Activated T-cell treated with anti-CD3 and anti-CD28 coated beads for 24 hours (primary cell): Measurements from ENCODE around the gene KLF11.
"Not testable (repeated sequence)": the region's sequence is repeated elsewhere in the genome, so short reads cannot be mapped to it uniquely, and the experiment has no call there.

Experiments used
- DNase-seq: peaks from one replicate; pipeline ENCODE4 v3.0.0-alpha.2; 2020; ENCODE audit warnings: low read depth

KLF11 gene

GRCh38 chr2:10085043-10085667 lies 41.8 kb downstream of the KLF11 start:
- no peak for DNase-seq

DNA sequence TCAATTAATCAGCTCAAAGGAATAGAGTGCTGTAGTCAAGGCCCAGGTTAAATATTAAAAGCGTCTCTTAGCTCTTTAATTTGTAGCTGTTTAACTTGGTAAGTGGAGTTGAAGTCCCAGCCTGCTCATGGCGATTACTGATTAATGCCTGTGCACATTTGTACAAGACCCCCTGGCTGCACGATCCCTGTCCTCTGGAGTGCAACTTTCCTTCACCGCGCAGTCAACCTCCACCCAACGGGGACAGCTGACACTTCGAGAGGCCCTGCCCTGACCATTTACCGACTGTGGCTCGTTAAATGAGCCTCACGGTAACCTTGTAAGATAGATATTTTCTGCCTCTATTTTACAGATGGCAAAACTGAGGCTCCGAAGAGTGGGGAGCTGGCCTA lies 42.3 kb downstream of the KLF11 start:
- no peak for DNase-seq

DNA sequence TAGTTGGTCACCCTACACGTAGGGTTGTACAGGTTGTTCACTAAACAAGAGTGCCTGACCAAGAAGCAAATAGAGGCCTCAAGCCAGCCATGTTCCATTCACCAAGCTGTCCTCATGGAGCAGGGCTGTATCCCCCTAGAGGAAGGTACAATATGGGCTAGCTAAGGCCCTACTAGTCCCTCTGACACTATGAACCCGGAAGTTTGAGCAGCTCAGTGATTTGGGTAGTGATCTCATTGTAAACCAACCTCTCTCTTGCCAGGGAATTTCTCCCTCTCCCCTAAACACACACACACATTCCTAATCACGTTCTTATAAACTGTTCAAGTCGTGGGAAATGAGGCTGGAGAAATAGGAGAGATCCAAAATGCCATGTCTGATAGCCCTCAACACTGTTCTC lies 43.6 kb downstream of the KLF11 start:
- no peak for DNase-seq

- no peak for DNase-seq
These were observed 44.0 kb downstream of the KLF11 start for GRCh38 chr2:10087360-10087759.

- no peak for DNase-seq
These were observed 46.3 kb downstream of the KLF11 start for GRCh38 chr2:10089565-10090190.

GRCh38 chr2:10091182-10091888 lies 48.0 kb downstream of the KLF11 start:
- DNase-seq, result no peak

GRCh38 chr2:10091889-10092244 lies 48.5 kb downstream of the KLF11 start:
- DNase-seq, result not testable (repeated sequence)

- no peak for DNase-seq
These were observed 51.0 kb downstream of the KLF11 start for GRCh38 chr2:10094271-10094814.

GRCh38 chr2:10095175-10095574 lies 51.8 kb downstream of the KLF11 start:
- no peak for DNase-seq

- DNase-seq, result no peak
These were observed 53.3 kb downstream of the KLF11 start for GRCh38 chr2:10096641-10097040.

- no peak for DNase-seq
These were observed 54.2 kb downstream of the KLF11 start for GRCh38 chr2:10097352-10098148.

- DNase-seq, result no peak
These were observed 58.1 kb downstream of the KLF11 start for GRCh38 chr2:10101491-10101890.

GRCh38 chr2:10103179-10103578 lies 59.8 kb downstream of the KLF11 start:
- no peak for DNase-seq
